ENCODE measurements around the gene SHISA3. TPM values are rescaled to one million over a fixed set of nuclear protein-coding genes. Genes with fewer than 3 reads are reported as not detected.
A peak's percentile ranks its signal among the peaks of the same experiment; 100 is the strongest.

The SHISA3 gene
- total RNA-seq, 1 experiment from 2014 or later = 6.0 TPM

GRCh38 chr4:42364266-42365053 lies 32.8 kb upstream of the SHISA3 start (continued):
- no peak for TF ChIP-seq E2F1 (CRISPR knock-in tag; IDR thresholded peaks at IDR 0.05)
- no peak for TF ChIP-seq NR2C2 (CRISPR knock-in tag; IDR thresholded peaks at IDR 0.05)
- TF ChIP-seq JUN (CRISPR knock-in tag; IDR thresholded peaks at IDR 0.05) = no peak
- no peak for TF ChIP-seq E2F4 (CRISPR knock-in tag; IDR thresholded peaks at IDR 0.05; ENCODE audit: borderline replicate concordance, low read depth)

DNA sequence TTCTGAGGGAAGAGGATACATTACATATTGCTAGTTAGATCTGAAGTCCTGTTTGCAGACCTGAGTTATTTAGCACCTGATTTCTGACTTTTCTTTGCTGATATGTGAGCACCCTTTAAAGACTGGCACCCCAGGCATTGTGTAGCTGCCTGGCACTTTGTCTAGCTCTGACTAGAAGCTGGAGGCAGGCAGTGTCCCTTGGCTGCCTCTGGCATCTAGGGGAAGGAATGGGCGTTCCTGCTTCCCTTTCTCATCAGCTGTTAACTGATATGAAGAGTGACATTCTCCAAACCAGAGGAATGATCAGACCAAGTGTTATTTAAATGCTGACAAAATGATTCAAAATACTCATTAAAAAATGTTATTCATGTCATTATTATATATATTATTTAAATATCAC lies 30.3 kb upstream of the SHISA3 start:
- no peak overlapping the region for H3K27ac Mint-ChIP-seq
- ATAC-seq (no peak), DNase-seq (ENCODE audit: low spot score) (no peak)
- H3K36me3 Mint-ChIP-seq = no peaks in the 10 kb centered on the region
- H3K4me1 Mint-ChIP-seq = peaks cover 2% of the 10 kb centered on the region
- H3K27me3 Mint-ChIP-seq (ENCODE audit: low read depth) = no peaks in the 10 kb centered on the region
- no peak for TF ChIP-seq ZNF317 (CRISPR knock-in tag; IDR thresholded peaks at IDR 0.05; ENCODE audit: borderline replicate concordance, low read depth)
- no peak for TF ChIP-seq EMX1 (CRISPR knock-in tag; IDR thresholded peaks at IDR 0.05)
- peak; percentile 30; the same call in 1 of the 2 replicates for TF ChIP-seq HMGA2 (CRISPR knock-in tag; IDR thresholded peaks at IDR 0.05)
- ChIA-PET CTCF (no interaction called here), POLR2A (no interaction called here)
- H3K4me3 Mint-ChIP-seq = no peak overlapping the region
- H3K9me3 Mint-ChIP-seq = peaks cover 12% of the 10 kb centered on the region

- POLR2A ChIA-PET = no interaction called here
- Mint-ChIP-seq H3K4me1 (peaks cover 5% of the 10 kb centered on the region), H3K27me3 (ENCODE audit: low read depth) (no peaks in the 10 kb centered on the region; the same call in 1 of the 2 replicates), H3K36me3 (peaks cover 4% of the 10 kb centered on the region), H3K9me3 (peaks cover 20% of the 10 kb centered on the region), H3K27ac (no peak overlapping the region), H3K4me3 (no peak overlapping the region)
- CTCF ChIA-PET = interaction anchor here (1.0 kb wide), 2 partner anchors 74 to 150 kb away, joined by 3 to 4 read pairs; no protein-coding TSS in a partner anchor
- no peak for DNase-seq (ENCODE audit: low spot score)
- no peak for ATAC-seq
- TF ChIP-seq, protein P1, sequence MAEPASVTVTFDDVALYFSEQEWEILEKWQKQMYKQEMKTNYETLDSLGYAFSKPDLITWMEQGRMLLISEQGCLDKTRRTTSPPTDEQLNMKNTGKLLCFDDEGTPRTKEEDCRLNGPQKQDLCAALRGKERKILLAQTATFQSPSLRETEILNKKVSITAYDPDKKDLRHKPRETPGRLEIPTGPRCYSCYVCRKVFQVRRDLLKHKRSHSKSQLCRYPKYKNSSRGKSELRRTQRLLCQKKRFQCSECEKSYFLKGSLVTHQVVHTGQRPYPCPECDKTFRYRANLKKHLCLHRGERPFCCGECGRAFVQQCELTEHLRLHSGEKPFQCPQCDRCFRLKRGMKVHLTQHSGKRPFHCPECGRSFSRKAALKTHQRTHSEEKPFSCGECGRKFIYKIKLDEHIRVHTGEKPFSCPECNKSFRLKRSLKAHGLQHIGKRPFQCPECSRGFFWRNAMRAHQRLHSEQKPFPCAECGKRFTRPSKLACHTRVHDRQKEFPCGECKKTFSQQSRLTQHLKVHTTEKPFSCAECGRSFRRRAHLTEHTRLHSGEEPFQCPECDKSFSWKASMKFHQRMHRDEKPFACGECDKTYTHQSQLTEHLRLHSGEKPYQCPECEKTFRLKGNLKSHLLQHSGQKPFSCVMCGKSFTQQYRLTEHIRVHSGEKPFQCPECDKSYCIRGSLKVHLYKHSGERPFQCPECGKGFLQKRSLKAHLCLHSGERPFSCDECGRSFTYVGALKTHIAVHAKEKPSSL (CRISPR knock-in tag; conservative IDR thresholded peaks at IDR 0.05) = no peak
- no peak for TF ChIP-seq NR3C1 (CRISPR knock-in tag; conservative IDR thresholded peaks at IDR 0.05; ENCODE audit: low read depth)
- TF ChIP-seq ZNF317 (CRISPR knock-in tag; IDR thresholded peaks at IDR 0.05; ENCODE audit: borderline replicate concordance, low read depth) = no peak
- TF ChIP-seq, protein P2, sequence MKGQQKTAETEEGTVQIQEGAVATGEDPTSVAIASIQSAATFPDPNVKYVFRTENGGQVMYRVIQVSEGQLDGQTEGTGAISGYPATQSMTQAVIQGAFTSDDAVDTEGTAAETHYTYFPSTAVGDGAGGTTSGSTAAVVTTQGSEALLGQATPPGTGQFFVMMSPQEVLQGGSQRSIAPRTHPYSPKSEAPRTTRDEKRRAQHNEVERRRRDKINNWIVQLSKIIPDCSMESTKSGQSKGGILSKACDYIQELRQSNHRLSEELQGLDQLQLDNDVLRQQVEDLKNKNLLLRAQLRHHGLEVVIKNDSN (CRISPR knock-in tag; IDR thresholded peaks at IDR 0.05) = no peak
- no peak for TF ChIP-seq EMX1 (CRISPR knock-in tag; IDR thresholded peaks at IDR 0.05)
- no peak for TF ChIP-seq PRRX2 (CRISPR knock-in tag; IDR thresholded peaks at IDR 0.05)
- TF ChIP-seq, protein P3, sequence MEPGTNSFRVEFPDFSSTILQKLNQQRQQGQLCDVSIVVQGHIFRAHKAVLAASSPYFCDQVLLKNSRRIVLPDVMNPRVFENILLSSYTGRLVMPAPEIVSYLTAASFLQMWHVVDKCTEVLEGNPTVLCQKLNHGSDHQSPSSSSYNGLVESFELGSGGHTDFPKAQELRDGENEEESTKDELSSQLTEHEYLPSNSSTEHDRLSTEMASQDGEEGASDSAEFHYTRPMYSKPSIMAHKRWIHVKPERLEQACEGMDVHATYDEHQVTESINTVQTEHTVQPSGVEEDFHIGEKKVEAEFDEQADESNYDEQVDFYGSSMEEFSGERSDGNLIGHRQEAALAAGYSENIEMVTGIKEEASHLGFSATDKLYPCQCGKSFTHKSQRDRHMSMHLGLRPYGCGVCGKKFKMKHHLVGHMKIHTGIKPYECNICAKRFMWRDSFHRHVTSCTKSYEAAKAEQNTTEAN (CRISPR knock-in tag; IDR thresholded peaks at IDR 0.05) = no peak
- TF ChIP-seq ESRRA (CRISPR knock-in tag; IDR thresholded peaks at IDR 0.05; ENCODE audit: borderline replicate concordance) = no peak
- no peak for TF ChIP-seq TEAD1 (CRISPR knock-in tag; IDR thresholded peaks at IDR 0.05)
- TF ChIP-seq, protein P4, sequence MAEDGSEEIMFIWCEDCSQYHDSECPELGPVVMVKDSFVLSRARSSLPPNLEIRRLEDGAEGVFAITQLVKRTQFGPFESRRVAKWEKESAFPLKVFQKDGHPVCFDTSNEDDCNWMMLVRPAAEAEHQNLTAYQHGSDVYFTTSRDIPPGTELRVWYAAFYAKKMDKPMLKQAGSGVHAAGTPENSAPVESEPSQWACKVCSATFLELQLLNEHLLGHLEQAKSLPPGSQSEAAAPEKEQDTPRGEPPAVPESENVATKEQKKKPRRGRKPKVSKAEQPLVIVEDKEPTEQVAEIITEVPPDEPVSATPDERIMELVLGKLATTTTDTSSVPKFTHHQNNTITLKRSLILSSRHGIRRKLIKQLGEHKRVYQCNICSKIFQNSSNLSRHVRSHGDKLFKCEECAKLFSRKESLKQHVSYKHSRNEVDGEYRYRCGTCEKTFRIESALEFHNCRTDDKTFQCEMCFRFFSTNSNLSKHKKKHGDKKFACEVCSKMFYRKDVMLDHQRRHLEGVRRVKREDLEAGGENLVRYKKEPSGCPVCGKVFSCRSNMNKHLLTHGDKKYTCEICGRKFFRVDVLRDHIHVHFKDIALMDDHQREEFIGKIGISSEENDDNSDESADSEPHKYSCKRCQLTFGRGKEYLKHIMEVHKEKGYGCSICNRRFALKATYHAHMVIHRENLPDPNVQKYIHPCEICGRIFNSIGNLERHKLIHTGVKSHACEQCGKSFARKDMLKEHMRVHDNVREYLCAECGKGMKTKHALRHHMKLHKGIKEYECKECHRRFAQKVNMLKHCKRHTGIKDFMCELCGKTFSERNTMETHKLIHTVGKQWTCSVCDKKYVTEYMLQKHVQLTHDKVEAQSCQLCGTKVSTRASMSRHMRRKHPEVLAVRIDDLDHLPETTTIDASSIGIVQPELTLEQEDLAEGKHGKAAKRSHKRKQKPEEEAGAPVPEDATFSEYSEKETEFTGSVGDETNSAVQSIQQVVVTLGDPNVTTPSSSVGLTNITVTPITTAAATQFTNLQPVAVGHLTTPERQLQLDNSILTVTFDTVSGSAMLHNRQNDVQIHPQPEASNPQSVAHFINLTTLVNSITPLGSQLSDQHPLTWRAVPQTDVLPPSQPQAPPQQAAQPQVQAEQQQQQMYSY (CRISPR knock-in tag; IDR thresholded peaks at IDR 0.05) = no peak
- no peak for TF ChIP-seq ZBTB21 (CRISPR knock-in tag; IDR thresholded peaks at IDR 0.05; ENCODE audit: borderline replicate concordance)
- TF ChIP-seq, protein P5, sequence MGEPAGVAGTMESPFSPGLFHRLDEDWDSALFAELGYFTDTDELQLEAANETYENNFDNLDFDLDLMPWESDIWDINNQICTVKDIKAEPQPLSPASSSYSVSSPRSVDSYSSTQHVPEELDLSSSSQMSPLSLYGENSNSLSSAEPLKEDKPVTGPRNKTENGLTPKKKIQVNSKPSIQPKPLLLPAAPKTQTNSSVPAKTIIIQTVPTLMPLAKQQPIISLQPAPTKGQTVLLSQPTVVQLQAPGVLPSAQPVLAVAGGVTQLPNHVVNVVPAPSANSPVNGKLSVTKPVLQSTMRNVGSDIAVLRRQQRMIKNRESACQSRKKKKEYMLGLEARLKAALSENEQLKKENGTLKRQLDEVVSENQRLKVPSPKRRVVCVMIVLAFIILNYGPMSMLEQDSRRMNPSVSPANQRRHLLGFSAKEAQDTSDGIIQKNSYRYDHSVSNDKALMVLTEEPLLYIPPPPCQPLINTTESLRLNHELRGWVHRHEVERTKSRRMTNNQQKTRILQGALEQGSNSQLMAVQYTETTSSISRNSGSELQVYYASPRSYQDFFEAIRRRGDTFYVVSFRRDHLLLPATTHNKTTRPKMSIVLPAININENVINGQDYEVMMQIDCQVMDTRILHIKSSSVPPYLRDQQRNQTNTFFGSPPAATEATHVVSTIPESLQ (CRISPR knock-in tag; IDR thresholded peaks at IDR 0.05) = no peak
Measured at GRCh38 chr4:42369489-42369888, 27.8 kb upstream of the SHISA3 start.

All from WTC11 (cell line).